ENCODE data around the gene LPCAT1. TPM values are rescaled to one million over a fixed set of nuclear protein-coding genes. Genes with fewer than 3 reads are reported as not detected.

LPCAT1 gene
- total and polyA plus RNA-seq, 5 donors from 2014 or later = 21.4 to 34.7 (median 25.6) TPM

DNA sequence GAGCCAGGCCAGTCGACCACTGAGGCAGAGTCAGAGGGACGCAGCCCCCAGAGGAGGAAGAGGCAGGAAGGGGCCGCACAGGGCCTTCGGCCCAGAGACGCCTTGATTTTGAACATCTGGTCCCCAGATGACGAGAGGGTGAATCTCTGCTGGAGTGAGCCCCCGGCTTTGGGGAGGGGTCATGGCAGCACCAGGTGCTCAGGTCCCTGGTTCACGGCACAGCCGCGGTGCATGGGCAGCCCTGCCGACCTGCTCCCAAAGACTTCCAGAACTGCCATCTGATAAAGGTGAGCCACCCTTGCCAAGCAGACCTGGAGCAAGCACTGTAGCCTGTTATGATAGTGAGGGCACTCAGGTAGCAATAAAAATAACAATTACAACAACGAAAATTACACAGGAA, 29.8 kb downstream of the LPCAT1 start:
- Mint-ChIP-seq H3K27me3 (no peaks in the 10 kb centered on the region), H3K27ac (peak overlapping the region in 1 of 3 donors; percentile 76), H3K4me1 (peaks cover 0 to 33% (median 19%) of the 10 kb centered on the region in 4 donors), H3K36me3 (peaks cover 35% of the 10 kb centered on the region), H3K9me3 (no peaks in the 10 kb centered on the region), H3K4me3 (peak overlapping the region in 1 of 4 donors; percentile 67)
- Histone ChIP-seq H3K9me3 (ENCODE audit: control insufficient read depth in 2 of 2, low read length in 2 of 2) (no peaks in the 10 kb centered on the region), H3K27me3 (ENCODE audit: control insufficient read depth, insufficient read depth, low read length) (no peaks in the 10 kb centered on the region), H3K4me1 (ENCODE audit: control insufficient read depth, insufficient read depth, low read length, poor library complexity, severe bottlenecking) (peaks cover 7% of the 10 kb centered on the region), H3K4me3 (ENCODE audit: low read depth, low read length) (no peak overlapping the region), H3K27ac (ENCODE audit: insufficient read depth, low read length, poor library complexity, severe bottlenecking) (no peak overlapping the region), H3K36me3 (ENCODE audit: control insufficient read depth, insufficient read depth, low read length) (peaks cover 12% of the 10 kb centered on the region)
- no peak for ATAC-seq (ENCODE audit: low read depth in 2 of 2)
- DNase-seq = no peak

- H3K36me3 Mint-ChIP-seq = peaks cover 33% of the 10 kb centered on the region
- H3K4me3 ChIP-seq (ENCODE audit: low read depth, low read length) = no peak overlapping the region
- ATAC-seq (ENCODE audit: low read depth in 2 of 2) (no peak), DNase-seq (no peak)
- H3K36me3 ChIP-seq (ENCODE audit: control insufficient read depth, insufficient read depth, low read length) = peaks cover 13% of the 10 kb centered on the region
- no peak overlapping the region for H3K27ac Mint-ChIP-seq
- H3K9me3 Mint-ChIP-seq = no peaks in the 10 kb centered on the region
- H3K4me1 ChIP-seq (ENCODE audit: control insufficient read depth, insufficient read depth, low read length, poor library complexity, severe bottlenecking) = peaks cover 8% of the 10 kb centered on the region
- H3K27me3 ChIP-seq (ENCODE audit: control insufficient read depth, insufficient read depth, low read length) = no peaks in the 10 kb centered on the region
- no peaks in the 10 kb centered on the region for H3K27me3 Mint-ChIP-seq
- H3K4me1 Mint-ChIP-seq = peaks cover 3 to 35% (median 17%) of the 10 kb centered on the region in 4 donors
- H3K9me3 ChIP-seq (ENCODE audit: control insufficient read depth in 2 of 2, low read length in 2 of 2) = no peaks in the 10 kb centered on the region
- H3K4me3 Mint-ChIP-seq = peak overlapping the region in 1 of 4 donors; percentile 79
- no peak overlapping the region for H3K27ac ChIP-seq (ENCODE audit: insufficient read depth, low read length, poor library complexity, severe bottlenecking)
Observed at GRCh38 chr5:1493413-1493812, 30.3 kb downstream of the LPCAT1 start.

DNA sequence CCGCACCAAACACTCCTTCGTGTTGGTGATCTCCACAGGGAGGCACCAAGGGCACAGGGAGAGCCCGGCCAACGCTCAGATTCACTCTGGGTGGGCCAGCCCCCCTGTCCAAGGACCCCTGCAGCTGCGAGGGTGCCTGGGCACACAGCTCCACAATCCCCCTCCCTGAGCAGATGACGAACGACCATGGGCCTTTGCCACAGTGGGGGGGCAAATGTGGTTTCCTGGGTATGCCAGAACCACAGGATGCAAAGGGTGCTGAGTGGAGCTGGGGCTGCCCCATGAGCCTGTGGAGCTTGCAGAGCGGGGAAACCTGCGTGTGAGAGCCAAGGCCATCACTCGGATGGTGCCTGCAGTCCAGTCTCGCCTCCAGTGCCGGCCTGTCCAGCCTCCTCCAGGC, 31.0 kb downstream of the LPCAT1 start:
- Mint-ChIP-seq H3K27me3 (no peaks in the 10 kb centered on the region), H3K4me3 (no peak overlapping the region), H3K27ac (no peak overlapping the region), H3K9me3 (no peaks in the 10 kb centered on the region), H3K36me3 (peaks cover 36% of the 10 kb centered on the region), H3K4me1 (peaks cover 9 to 34% (median 15%) of the 10 kb centered on the region in 4 donors)
- Histone ChIP-seq H3K9me3 (ENCODE audit: control insufficient read depth in 2 of 2, low read length in 2 of 2) (no peaks in the 10 kb centered on the region), H3K27me3 (ENCODE audit: control insufficient read depth, insufficient read depth, low read length) (no peaks in the 10 kb centered on the region), H3K27ac (ENCODE audit: insufficient read depth, low read length, poor library complexity, severe bottlenecking) (no peak overlapping the region), H3K4me1 (ENCODE audit: control insufficient read depth, insufficient read depth, low read length, poor library complexity, severe bottlenecking) (peaks cover 8% of the 10 kb centered on the region), H3K4me3 (ENCODE audit: low read depth, low read length) (no peak overlapping the region), H3K36me3 (ENCODE audit: control insufficient read depth, insufficient read depth, low read length) (peaks cover 18% of the 10 kb centered on the region)
- peak in 1 of 3 donors; percentile 29 for DNase-seq
- ATAC-seq (ENCODE audit: low read depth in 2 of 2) = no peak

DNA sequence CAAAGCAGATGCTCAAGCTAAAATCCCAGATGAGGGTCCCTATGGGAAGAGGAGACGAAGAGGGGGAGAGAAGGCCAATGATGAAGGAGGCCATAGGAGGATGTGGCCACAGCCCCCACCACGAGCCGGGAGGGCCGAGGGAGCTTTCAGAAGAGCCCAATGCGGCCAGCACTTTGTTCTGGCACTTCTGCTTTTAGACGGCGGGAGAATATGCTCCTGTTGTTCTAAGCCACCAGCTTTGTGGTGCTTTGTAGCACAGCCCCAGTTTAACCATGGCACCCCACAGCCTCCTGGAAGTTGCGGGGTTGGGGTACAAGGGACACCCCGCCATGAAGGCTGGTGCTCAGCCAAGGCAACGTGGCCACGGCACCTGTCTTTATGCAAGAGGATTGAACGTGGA, 33.4 kb downstream of the LPCAT1 start:
- Histone ChIP-seq H3K27me3 (ENCODE audit: control insufficient read depth, insufficient read depth, low read length) (no peaks in the 10 kb centered on the region), H3K9me3 (ENCODE audit: control insufficient read depth in 2 of 2, low read length in 2 of 2) (no peaks in the 10 kb centered on the region), H3K36me3 (ENCODE audit: control insufficient read depth, insufficient read depth, low read length) (peaks cover 36% of the 10 kb centered on the region), H3K4me1 (ENCODE audit: control insufficient read depth, insufficient read depth, low read length, poor library complexity, severe bottlenecking) (peaks cover 8% of the 10 kb centered on the region), H3K4me3 (ENCODE audit: low read depth, low read length) (no peak overlapping the region), H3K27ac (ENCODE audit: insufficient read depth, low read length, poor library complexity, severe bottlenecking) (no peak overlapping the region)
- no peaks in the 10 kb centered on the region for H3K9me3 Mint-ChIP-seq
- ATAC-seq (ENCODE audit: low read depth in 2 of 2) = no peak
- DNase-seq = no peak
- no peaks in the 10 kb centered on the region for H3K27me3 Mint-ChIP-seq
- H3K36me3 Mint-ChIP-seq = peaks cover 26% of the 10 kb centered on the region
- no peak overlapping the region for H3K4me3 Mint-ChIP-seq
- H3K4me1 Mint-ChIP-seq = peaks cover 6 to 22% (median 12%) of the 10 kb centered on the region in 4 donors
- H3K27ac Mint-ChIP-seq = peak overlapping the region in 1 of 3 donors; percentile 69

GRCh38 chr5:1489754-1490153, 34.0 kb downstream of the LPCAT1 start:
- Mint-ChIP-seq H3K9me3 (no peaks in the 10 kb centered on the region), H3K36me3 (peaks cover 26% of the 10 kb centered on the region), H3K27me3 (no peaks in the 10 kb centered on the region), H3K4me1 (peaks cover 6 to 18% (median 12%) of the 10 kb centered on the region in 4 donors), H3K27ac (peak overlapping the region in 1 of 3 donors; percentile 92), H3K4me3 (peak overlapping the region in 1 of 4 donors; percentile 12)
- ATAC-seq (ENCODE audit: low read depth in 2 of 2) (no peak), DNase-seq (no peak)
- Histone ChIP-seq H3K27ac (ENCODE audit: insufficient read depth, low read length, poor library complexity, severe bottlenecking) (no peak overlapping the region), H3K27me3 (ENCODE audit: control insufficient read depth, insufficient read depth, low read length) (no peaks in the 10 kb centered on the region), H3K36me3 (ENCODE audit: control insufficient read depth, insufficient read depth, low read length) (peaks cover 36% of the 10 kb centered on the region), H3K4me3 (ENCODE audit: low read depth, low read length) (no peak overlapping the region), H3K9me3 (ENCODE audit: control insufficient read depth in 2 of 2, low read length in 2 of 2) (no peaks in the 10 kb centered on the region), H3K4me1 (ENCODE audit: control insufficient read depth, insufficient read depth, low read length, poor library complexity, severe bottlenecking) (peaks cover 8% of the 10 kb centered on the region)

DNA sequence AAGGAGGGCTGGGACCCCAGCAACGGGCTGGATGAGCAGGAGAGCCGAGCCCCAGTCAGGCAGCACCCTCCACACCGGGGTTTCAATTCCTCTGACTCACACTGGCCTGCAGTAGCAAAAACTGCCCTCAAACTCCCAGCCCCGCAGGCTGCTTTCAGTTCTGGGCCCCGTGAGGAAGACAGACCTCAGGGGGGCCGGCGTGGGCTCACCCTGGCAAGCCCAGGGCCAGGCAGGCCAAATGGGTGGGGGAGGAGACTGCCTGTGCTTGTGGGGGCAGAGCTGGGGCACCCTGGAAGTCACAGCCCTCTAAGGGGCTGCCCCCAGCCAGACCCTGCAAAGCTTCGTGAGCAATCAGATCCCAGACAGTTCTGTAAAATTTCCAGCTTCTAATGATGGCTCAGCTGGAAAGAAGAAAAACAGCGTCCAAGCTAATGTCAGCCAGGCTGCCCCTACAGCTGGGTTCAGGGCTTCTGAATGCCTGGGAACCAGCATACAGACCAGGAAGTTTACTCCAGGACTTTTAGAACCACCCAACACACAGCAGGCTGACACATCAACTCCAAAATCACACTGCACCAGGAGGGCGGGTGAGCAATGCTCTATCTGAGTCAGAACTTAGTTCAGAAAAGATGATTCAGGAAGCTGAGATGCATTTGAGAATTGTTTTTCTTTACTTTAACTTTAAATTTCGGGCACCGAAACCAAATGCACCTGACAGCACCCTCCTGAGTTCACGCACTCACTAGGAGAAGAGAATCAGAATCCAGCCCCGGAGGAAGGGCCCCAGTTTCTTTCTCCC, 34.7 kb downstream of the LPCAT1 start:
- DNase-seq (peak in 1 of 3 donors; percentile 70), ATAC-seq (ENCODE audit: low read depth in 2 of 2) (peak; percentile 26 to 57)
- no peaks in the 10 kb centered on the region for H3K27me3 Mint-ChIP-seq
- Histone ChIP-seq H3K9me3 (ENCODE audit: control insufficient read depth in 2 of 2, low read length in 2 of 2) (no peaks in the 10 kb centered on the region), H3K27me3 (ENCODE audit: control insufficient read depth, insufficient read depth, low read length) (no peaks in the 10 kb centered on the region), H3K4me1 (ENCODE audit: control insufficient read depth, insufficient read depth, low read length, poor library complexity, severe bottlenecking) (peaks cover 8% of the 10 kb centered on the region), H3K4me3 (ENCODE audit: low read depth, low read length) (no peak overlapping the region), H3K36me3 (ENCODE audit: control insufficient read depth, insufficient read depth, low read length) (peaks cover 36% of the 10 kb centered on the region), H3K27ac (ENCODE audit: insufficient read depth, low read length, poor library complexity, severe bottlenecking) (no peak overlapping the region)
- H3K9me3 Mint-ChIP-seq = no peaks in the 10 kb centered on the region
- peak overlapping the region in 1 of 4 donors; percentile 12 for H3K4me3 Mint-ChIP-seq
- peaks cover 6 to 18% (median 12%) of the 10 kb centered on the region in 4 donors for H3K4me1 Mint-ChIP-seq
- H3K27ac Mint-ChIP-seq = peak overlapping the region in 2 of 3 donors; percentile 70 to 92
- peaks cover 26% of the 10 kb centered on the region for H3K36me3 Mint-ChIP-seq

DNA sequence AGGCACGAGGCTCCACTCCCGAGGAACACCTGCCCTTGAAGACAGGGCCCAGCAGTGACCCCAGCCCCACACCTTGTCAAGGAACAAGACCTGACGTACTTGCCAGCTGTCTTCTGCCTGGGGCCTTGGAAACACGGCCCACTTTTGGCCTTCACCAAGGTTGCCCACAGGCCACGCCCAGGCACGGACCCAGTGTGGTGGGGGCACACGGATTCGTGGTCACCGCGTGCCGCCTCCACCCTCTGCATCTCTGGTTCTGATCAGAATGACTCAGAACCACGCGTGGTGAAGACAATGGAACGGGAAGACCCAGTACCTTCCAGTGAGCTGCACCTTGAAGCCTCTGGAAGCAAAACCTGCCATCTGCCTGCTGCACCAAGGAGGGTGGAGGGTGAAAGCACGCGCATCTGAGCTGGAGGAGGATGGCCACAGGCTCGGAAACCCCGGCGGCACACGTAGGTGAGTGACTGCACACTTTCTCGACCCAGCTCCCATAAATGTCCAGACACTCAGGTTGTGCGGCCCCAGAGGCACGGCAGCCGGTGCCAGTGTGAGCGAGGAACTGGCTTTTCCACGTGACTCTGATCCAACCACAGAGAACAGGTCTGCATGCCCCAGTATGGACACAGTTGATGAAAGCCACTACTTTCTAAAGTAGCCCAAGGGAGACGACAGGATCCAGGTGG, 36.5 kb downstream of the LPCAT1 start:
- Mint-ChIP-seq H3K27ac (peak overlapping the region in 1 of 3 donors; percentile 85), H3K9me3 (no peaks in the 10 kb centered on the region), H3K36me3 (peaks cover 22% of the 10 kb centered on the region), H3K4me1 (peaks cover 9 to 15% (median 10%) of the 10 kb centered on the region in 4 donors), H3K4me3 (no peak overlapping the region), H3K27me3 (no peaks in the 10 kb centered on the region)
- no peak for ATAC-seq (ENCODE audit: low read depth in 2 of 2)
- no peak for DNase-seq
- Histone ChIP-seq H3K27ac (ENCODE audit: insufficient read depth, low read length, poor library complexity, severe bottlenecking) (no peak overlapping the region), H3K4me3 (ENCODE audit: low read depth, low read length) (no peak overlapping the region), H3K36me3 (ENCODE audit: control insufficient read depth, insufficient read depth, low read length) (peaks cover 33% of the 10 kb centered on the region), H3K27me3 (ENCODE audit: control insufficient read depth, insufficient read depth, low read length) (no peaks in the 10 kb centered on the region), H3K9me3 (ENCODE audit: control insufficient read depth in 2 of 2, low read length in 2 of 2) (no peaks in the 10 kb centered on the region), H3K4me1 (ENCODE audit: control insufficient read depth, insufficient read depth, low read length, poor library complexity, severe bottlenecking) (peaks cover 8% of the 10 kb centered on the region)
